HepG2 (cell line): ENCODE measurements around the gene RPS6KA5. TPM values are rescaled to one million over a fixed set of nuclear protein-coding genes. Genes with fewer than 3 reads are reported as not detected.
"Not testable (repeated sequence)": the region's sequence is repeated elsewhere in the genome, so short reads cannot be mapped to it uniquely, and the experiment has no call there.

Source experiments
- ATAC-seq: fragments of 200-7000 bp; cut with Tn5 transposase; 3 replicates; pipeline ENCODE4 v1.9.1; 2020; ENCODE audit warnings: mild to moderate bottlenecking, moderate library complexity
- BruUV-seq: library from RNA; stranded (reverse); fragments of 400-500 nt; replicated peaks from 2 replicates; lab custom pipeline; 2021; lab: Mats Ljungman, UMichigan
- CTCF ChIA-PET: fragments of 300-600 bp; formaldehyde crosslinking; extraction: SDS; loops from one replicate; lab custom pipeline; 2021; ENCODE audit warnings: low total read pairs, inconsistent platforms, low intra/inter-chr PET ratio; lab: Yijun Ruan, JAX
- POLR2A ChIA-PET: fragments of 350-600 bp; sonication (Branson Sonifier 250); formaldehyde crosslinking; loops from one replicate; lab custom pipeline; 2020; ENCODE audit warnings: antibody characterized with exemption, inconsistent platforms; lab: Yijun Ruan, JAX
- DNase-seq: peaks from one replicate; pipeline ENCODE4 v3.0.0-alpha.2; 2015; ENCODE audit warnings: low spot score
- FAIRE-seq: peaks from 3 replicates; lab custom pipeline; 2011; peaks lifted over from hg19 to GRCh38; lab: Jason Lieb, UNC
- H2AFZ ChIP-seq: one replicate; pipeline ENCODE4 v1.6.1; 2011; ENCODE audit warnings: low read length, inconsistent platforms
- H3K27ac ChIP-seq: fragments of 300-600 bp; 3 replicates; pipeline ENCODE4 v1.8.0; 2011; ENCODE audit warnings: mixed run types, mild to moderate bottlenecking, mixed read lengths, low read length, inconsistent platforms; ENCODE audit not compliant: insufficient read depth; ENCODE audit errors: extremely low read length
- H3K27me3 ChIP-seq, 2 experiments: fragments of 200-600 bp in 1 of 2; 2 replicates in 1 of 2; 3 replicates in 1 of 2; pipeline versions ENCODE4 v1.6.0 to v1.8.0; 2011; ENCODE audit warnings: low read length in 2 of 2, mild to moderate bottlenecking in 2 of 2, moderate library complexity in 2 of 2, inconsistent platforms in 1 of 2; ENCODE audit not compliant: insufficient read depth in 2 of 2, control insufficient read depth in 1 of 2
- H3K36me3 ChIP-seq, 2 experiments: fragments of 200-600 bp in 1 of 2; replicated peaks in 1 of 2; 2 replicates in 1 of 2; 3 replicates in 1 of 2; pipeline versions ENCODE4 v1.5.1 to v1.8.0; 2011; ENCODE audit warnings: low read length in 2 of 2, inconsistent platforms in 1 of 2; ENCODE audit not compliant: insufficient read depth in 2 of 2, control insufficient read depth in 1 of 2
- H3K4me1 ChIP-seq: 2 replicates; pipeline ENCODE4 v1.5.1; 2012; ENCODE audit warnings: low read length, inconsistent platforms; ENCODE audit not compliant: insufficient read depth
- H3K4me2 ChIP-seq: 2 replicates; pipeline ENCODE4 v1.6.0; 2011; ENCODE audit warnings: low read depth, low read length, inconsistent platforms
- H3K4me3 ChIP-seq, 3 experiments: fragments of 200-600 bp in 1 of 3; sonication (generic), shearing (Covaris generic) in 1 of 3; replicated peaks in 1 of 3; 2 replicates each; pipeline ENCODE4 v1.5.1; 2011 to 2016; ENCODE audit warnings: low read length in 3 of 3, inconsistent platforms in 2 of 3, low read depth in 2 of 3, mild to moderate bottlenecking in 2 of 3, control low read depth in 1 of 3, mixed read lengths in 1 of 3; ENCODE audit not compliant: insufficient read depth in 1 of 3
- H3K79me2 ChIP-seq: one replicate; pipeline ENCODE4 v1.6.1; 2011; ENCODE audit warnings: low read length, inconsistent platforms; ENCODE audit not compliant: insufficient read depth
- H3K9ac ChIP-seq: 2 replicates; pipeline ENCODE4 v1.6.0; 2011; ENCODE audit warnings: mild to moderate bottlenecking, low read depth, low read length, inconsistent platforms; ENCODE audit not compliant: insufficient read depth
- H3K9me3 ChIP-seq: 2 replicates; pipeline ENCODE4 v1.5.1; 2012; ENCODE audit warnings: mild to moderate bottlenecking, low read length
- H4K20me1 ChIP-seq: 2 replicates; pipeline ENCODE4 v1.6.0; 2011; ENCODE audit warnings: inconsistent platforms, mild to moderate bottlenecking, low read length, moderate library complexity; ENCODE audit not compliant: insufficient read depth
- AHR ChIP-seq: IDR thresholded peaks from 2 replicates; pipeline ENCODE4 v1.6.1; 2018; ENCODE audit warnings: missing genetic modification reagents, missing compliant biosample characterization
- CEBPG ChIP-seq: IDR thresholded peaks from 2 replicates; pipeline ENCODE4 v1.6.1; 2016
- FOSL2 ChIP-seq: sonication (generic); formaldehyde crosslinking; IDR thresholded peaks from 2 replicates; pipeline ENCODE4 v1.4.0; 2020; ENCODE audit warnings: missing genetic modification reagents
- WGBS: methylation state at CpG from one replicate; pipeline ENCODE4 v1.1.6; 2017; ENCODE audit warnings: low lambda C conversion rate; 5-methylcytosine and 5-hydroxymethylcytosine counted together
- in situ Hi-C: cut with HindIII; loops from 2 replicates; pipeline ENCODE4 v1.10.0; 2017; ENCODE audit warnings: low pct_unique_long_range_greater_than_20kb; ENCODE audit not compliant: extremely low pct_ligation_motif_present
- intact Hi-C: fragments of 100-400 bp; cut with micrococcal nuclease; formaldehyde crosslinking; loops from one replicate; pipeline ENCODE4 v1.10.0; 2022; ENCODE audit not compliant: unreplicated experiment
- polyA plus RNA-seq, 8 experiments: library from polyadenylated mRNA; depleted of rRNA in 3 of 8; stranded (reverse) in 7 of 8; unstranded in 1 of 8; fragments of >200 nt; fragmentation: Illumina TruSeq in 4 of 8; extraction: Trizol in 4 of 8; gene quantifications; 2 replicates each; pipeline versions ENCODE4 v1.2.1 to v1.2.3, GENCODE V29; 2011 to 2016; ENCODE audit warnings: low read depth in 4 of 8, missing spikeins in 1 of 8, mixed read lengths in 1 of 8; ENCODE audit not compliant: insufficient read depth in 1 of 8
- total RNA-seq, 5 experiments: library from RNA; depleted of rRNA; stranded (reverse); fragments of >200 nt; fragmentation: Illumina TruSeq; extraction: Trizol; gene quantifications; 2 replicates each; pipeline ENCODE4 v1.2.3, GENCODE V29; 2016; ENCODE audit warnings: low read depth in 1 of 5
- TF ChIP-seq, protein P1 (sequence below): sonication (generic); formaldehyde crosslinking; IDR thresholded peaks from 2 replicates; pipeline ENCODE4 v1.5.0; 2020; ENCODE audit warnings: mild to moderate bottlenecking, missing genetic modification reagents, borderline replicate concordance
- TF ChIP-seq, protein P2 (sequence below): sonication (generic); formaldehyde crosslinking; IDR thresholded peaks from 2 replicates; pipeline ENCODE4 v1.9.0; 2021; ENCODE audit warnings: missing genetic modification reagents, borderline replicate concordance
- TF ChIP-seq, protein P3 (sequence below): sonication (generic); formaldehyde crosslinking; IDR thresholded peaks from 2 replicates; pipeline ENCODE4 v1.8.1; 2023; ENCODE audit warnings: mild to moderate bottlenecking, missing genetic modification reagents

RPS6KA5 gene
- total and polyA plus RNA-seq, 2 of the 13 experiments (the other 11 are each of a cell fraction or from before 2014, with no cell fraction given): 0.50 to 0.58 TPM

DNA sequence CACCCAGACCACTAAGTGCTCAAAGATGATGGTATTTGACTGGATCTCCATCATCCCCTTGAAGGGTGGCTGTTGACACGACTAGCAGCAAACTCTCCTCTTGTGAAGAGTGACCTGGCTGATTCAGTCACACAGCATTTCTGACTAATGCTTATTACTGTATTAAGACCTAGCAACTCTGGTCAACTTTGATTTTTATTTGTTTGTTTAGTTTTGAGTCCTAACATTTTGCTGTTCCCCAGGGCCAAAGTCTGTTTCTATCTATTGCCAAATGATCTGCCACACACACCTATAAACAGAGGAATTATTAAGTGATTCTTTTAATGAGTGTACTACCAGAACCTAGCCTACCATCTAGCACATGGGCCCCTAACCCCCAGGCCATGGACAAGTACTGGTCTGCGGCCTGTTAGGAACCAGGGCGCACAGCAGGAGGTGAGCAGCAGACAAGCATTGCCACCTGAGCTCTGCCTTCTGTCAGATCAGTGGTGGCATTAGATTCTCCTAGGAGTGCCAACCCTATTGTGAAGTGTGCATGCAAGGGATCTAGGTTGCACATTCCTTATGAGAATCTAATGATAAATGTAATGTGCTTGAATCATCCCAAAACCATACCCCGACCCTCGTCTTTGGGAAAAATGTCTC lies 120.0 kb downstream of the RPS6KA5 start (continued):
- TF ChIP-seq, protein P1, sequence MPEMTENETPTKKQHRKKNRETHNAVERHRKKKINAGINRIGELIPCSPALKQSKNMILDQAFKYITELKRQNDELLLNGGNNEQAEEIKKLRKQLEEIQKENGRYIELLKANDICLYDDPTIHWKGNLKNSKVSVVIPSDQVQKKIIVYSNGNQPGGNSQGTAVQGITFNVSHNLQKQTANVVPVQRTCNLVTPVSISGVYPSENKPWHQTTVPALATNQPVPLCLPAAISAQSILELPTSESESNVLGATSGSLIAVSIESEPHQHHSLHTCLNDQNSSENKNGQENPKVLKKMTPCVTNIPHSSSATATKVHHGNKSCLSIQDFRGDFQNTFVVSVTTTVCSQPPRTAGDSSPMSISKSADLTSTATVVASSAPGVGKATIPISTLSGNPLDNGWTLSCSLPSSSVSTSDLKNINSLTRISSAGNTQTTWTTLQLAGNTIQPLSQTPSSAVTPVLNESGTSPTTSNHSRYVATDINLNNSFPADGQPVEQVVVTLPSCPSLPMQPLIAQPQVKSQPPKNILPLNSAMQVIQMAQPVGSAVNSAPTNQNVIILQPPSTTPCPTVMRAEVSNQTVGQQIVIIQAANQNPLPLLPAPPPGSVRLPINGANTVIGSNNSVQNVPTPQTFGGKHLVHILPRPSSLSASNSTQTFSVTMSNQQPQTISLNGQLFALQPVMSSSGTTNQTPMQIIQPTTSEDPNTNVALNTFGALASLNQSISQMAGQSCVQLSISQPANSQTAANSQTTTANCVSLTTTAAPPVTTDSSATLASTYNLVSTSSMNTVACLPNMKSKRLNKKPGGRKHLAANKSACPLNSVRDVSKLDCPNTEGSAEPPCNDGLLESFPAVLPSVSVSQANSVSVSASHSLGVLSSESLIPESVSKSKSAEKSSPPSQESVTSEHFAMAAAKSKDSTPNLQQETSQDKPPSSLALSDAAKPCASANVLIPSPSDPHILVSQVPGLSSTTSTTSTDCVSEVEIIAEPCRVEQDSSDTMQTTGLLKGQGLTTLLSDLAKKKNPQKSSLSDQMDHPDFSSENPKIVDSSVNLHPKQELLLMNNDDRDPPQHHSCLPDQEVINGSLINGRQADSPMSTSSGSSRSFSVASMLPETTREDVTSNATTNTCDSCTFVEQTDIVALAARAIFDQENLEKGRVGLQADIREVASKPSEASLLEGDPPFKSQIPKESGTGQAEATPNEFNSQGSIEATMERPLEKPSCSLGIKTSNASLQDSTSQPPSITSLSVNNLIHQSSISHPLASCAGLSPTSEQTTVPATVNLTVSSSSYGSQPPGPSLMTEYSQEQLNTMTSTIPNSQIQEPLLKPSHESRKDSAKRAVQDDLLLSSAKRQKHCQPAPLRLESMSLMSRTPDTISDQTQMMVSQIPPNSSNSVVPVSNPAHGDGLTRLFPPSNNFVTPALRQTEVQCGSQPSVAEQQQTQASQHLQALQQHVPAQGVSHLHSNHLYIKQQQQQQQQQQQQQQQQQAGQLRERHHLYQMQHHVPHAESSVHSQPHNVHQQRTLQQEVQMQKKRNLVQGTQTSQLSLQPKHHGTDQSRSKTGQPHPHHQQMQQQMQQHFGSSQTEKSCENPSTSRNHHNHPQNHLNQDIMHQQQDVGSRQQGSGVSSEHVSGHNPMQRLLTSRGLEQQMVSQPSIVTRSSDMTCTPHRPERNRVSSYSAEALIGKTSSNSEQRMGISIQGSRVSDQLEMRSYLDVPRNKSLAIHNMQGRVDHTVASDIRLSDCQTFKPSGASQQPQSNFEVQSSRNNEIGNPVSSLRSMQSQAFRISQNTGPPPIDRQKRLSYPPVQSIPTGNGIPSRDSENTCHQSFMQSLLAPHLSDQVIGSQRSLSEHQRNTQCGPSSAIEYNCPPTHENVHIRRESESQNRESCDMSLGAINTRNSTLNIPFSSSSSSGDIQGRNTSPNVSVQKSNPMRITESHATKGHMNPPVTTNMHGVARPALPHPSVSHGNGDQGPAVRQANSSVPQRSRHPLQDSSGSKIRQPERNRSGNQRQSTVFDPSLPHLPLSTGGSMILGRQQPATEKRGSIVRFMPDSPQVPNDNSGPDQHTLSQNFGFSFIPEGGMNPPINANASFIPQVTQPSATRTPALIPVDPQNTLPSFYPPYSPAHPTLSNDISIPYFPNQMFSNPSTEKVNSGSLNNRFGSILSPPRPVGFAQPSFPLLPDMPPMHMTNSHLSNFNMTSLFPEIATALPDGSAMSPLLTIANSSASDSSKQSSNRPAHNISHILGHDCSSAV (CRISPR knock-in tag): no peak
- no peak for TF ChIP-seq CEBPG (CRISPR knock-in tag)
- no peak for TF ChIP-seq AHR (CRISPR knock-in tag)
- TF ChIP-seq, protein P2, sequence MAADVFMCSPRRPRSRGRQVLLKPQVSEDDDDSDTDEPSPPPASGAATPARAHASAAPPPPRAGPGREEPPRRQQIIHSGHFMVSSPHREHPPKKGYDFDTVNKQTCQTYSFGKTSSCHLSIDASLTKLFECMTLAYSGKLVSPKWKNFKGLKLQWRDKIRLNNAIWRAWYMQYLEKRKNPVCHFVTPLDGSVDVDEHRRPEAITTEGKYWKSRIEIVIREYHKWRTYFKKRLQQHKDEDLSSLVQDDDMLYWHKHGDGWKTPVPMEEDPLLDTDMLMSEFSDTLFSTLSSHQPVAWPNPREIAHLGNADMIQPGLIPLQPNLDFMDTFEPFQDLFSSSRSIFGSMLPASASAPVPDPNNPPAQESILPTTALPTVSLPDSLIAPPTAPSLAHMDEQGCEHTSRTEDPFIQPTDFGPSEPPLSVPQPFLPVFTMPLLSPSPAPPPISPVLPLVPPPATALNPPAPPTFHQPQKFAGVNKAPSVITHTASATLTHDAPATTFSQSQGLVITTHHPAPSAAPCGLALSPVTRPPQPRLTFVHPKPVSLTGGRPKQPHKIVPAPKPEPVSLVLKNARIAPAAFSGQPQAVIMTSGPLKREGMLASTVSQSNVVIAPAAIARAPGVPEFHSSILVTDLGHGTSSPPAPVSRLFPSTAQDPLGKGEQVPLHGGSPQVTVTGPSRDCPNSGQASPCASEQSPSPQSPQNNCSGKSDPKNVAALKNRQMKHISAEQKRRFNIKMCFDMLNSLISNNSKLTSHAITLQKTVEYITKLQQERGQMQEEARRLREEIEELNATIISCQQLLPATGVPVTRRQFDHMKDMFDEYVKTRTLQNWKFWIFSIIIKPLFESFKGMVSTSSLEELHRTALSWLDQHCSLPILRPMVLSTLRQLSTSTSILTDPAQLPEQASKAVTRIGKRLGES (CRISPR knock-in tag): no peak
- TF ChIP-seq, protein P3, sequence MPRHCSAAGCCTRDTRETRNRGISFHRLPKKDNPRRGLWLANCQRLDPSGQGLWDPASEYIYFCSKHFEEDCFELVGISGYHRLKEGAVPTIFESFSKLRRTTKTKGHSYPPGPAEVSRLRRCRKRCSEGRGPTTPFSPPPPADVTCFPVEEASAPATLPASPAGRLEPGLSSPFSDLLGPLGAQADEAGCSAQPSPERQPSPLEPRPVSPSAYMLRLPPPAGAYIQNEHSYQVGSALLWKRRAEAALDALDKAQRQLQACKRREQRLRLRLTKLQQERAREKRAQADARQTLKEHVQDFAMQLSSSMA: no peak
- no peak for TF ChIP-seq FOSL2

DNA sequence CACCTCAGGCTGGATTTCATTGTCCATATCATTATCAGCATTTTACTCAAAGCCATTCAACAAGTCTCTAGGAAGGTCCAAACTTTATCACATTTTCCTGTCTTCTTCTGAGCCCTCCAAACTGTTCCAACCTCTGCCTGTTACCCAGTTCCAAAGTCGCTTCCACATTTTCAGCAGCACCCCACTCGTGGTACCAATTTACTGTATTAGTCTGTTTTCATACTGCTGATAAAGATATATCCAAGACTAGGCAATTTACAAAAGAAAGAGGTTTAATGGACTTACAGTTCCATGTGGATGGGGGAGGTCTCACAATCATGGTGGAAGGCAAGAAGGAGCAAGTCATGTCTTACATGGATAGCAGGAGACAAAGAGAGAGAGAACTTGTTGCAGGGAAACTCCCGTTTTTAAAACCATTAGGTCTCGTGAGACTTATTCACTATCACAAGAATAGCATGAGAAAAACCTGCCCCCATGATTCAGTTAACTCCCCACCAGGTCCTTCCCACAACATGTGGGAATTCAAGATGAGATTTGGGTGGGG lies 121.1 kb downstream of the RPS6KA5 start:
- DNase-seq, POLR2A ChIA-PET, H3K9ac ChIP-seq, FAIRE-seq, H2AFZ ChIP-seq, BruUV-seq, intact Hi-C loops, H4K20me1 ChIP-seq, H3K4me3 ChIP-seq, H3K4me1 ChIP-seq, H3K27ac ChIP-seq, H3K27me3 ChIP-seq, in situ Hi-C loops, H3K36me3 ChIP-seq, CTCF ChIA-PET, ATAC-seq, H3K79me2 ChIP-seq, H3K4me2 ChIP-seq: not testable (repeated sequence)
- H3K9me3 ChIP-seq: peaks cover 21% of the 10 kb centered on the region
- 8% methylated on average over 4 of the region's 4 CpGs for WGBS
